ENCODE measurements around the gene PIGU. TPM values are rescaled to one million over a fixed set of nuclear protein-coding genes. Genes with fewer than 3 reads are reported as not detected.

PIGU gene
- total RNA-seq, 8 experiments from 2014 or later, result 13.4 to 30.9 (median 26.7) TPM

DNA sequence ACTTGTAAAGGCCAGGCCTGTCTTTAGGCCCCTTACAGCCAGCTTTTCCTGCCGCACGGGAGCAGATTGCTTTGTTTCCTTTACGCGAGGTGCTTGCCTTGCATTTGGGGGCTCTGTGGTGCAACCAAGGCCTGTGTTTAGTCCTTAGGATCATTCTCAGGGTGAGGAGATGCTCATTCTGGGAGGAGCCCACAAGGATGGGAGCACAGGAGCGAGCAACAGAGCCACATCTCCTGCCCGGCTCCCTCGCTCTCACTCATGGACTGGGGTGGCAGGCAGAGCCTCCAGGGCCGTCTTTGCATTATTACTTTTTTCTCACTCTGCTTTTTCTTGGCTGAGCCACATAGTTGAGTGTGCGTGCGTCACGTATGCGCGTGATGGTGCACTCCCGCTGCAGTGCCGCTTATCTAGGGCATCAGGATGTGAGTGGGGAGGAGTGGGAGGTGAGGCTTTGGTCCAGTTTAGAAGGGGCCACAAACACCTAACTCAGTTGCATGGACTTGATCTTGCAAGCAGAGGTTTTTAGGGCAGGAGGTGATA is 141.5 kb downstream of the PIGU start:
- 75 to 100% (median 84%) methylated on average over 1 to 13 of the region's 15 CpGs; no CpG with 5 or more reads in 5 of the 10 experiments for WGBS, 10 experiments
- no peak for ATAC-seq (replicated peaks in 6 of 8)
- Histone ChIP-seq H3K27ac (no peak overlapping the region), H3K4me3 (no peak overlapping the region), H3K4me1 (replicated peaks in 1 of 2) (no peaks in the 10 kb centered on the region)
- in situ Hi-C loops (cut with MboI; ENCODE audit: low pct_unique_long_range_greater_than_20kb in 2 of 9, low sequenced_read_pairs in 9 of 9, unreplicated experiment in 9 of 9), result loop anchor here in 1 of 9 experiments (25.0 kb wide), 1 partner anchor 177 kb away; the partner anchor contains the start of gene TP53INP2

DNA sequence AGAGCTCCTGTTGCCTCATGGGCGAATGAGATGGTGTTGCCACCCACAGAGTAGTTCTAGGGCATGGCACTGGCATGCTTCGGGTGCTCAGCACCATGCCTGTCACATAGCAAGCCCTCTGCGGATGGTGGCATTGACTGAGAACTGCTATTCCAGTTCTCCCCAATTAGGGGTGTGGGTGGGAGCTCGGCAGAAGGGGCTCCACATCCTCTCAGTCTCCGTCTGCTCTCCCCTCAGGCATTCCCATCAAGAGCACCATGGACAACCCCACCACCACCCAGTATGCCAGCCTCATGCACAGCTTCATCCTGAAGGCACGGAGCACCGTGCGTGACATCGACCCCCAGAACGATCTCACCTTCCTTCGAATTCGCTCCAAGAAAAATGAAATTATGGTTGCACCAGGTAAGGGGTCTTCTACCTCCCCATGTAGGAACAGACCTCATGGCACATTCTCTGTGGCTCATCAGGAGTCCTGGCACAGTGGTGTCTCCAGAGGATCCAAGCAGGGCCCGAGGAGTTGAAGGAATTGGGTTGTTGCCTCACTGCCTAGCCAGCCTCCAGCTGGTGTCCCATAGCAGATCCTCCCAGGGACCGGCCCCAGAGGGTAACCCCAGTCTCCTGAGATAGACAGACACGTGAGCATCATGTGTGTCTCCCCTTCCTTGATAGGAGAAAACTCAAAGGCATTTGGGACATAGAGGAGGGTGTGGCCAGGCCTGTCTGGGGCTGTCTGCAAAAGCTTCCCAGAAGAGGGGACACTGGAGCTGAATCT is 142.3 kb downstream of the PIGU start:
- H3K4me1 ChIP-seq (replicated peaks in 1 of 2), result no peaks in the 10 kb centered on the region
- H3K4me3 ChIP-seq, result no peak overlapping the region
- no peak overlapping the region for H3K27ac ChIP-seq
- 73 to 100% (median 91%) methylated on average over 1 to 4 of the region's 15 CpGs; no CpG with 5 or more reads in 2 of the 10 experiments for WGBS, 10 experiments
- in situ Hi-C loops (cut with MboI; ENCODE audit: low pct_unique_long_range_greater_than_20kb in 2 of 9, low sequenced_read_pairs in 9 of 9, unreplicated experiment in 9 of 9), result loop anchor here in 1 of 9 experiments (25.0 kb wide), 1 partner anchor 178 kb away; the partner anchor contains the start of gene TP53INP2
- no peak for ATAC-seq (replicated peaks in 6 of 8)

DNA sequence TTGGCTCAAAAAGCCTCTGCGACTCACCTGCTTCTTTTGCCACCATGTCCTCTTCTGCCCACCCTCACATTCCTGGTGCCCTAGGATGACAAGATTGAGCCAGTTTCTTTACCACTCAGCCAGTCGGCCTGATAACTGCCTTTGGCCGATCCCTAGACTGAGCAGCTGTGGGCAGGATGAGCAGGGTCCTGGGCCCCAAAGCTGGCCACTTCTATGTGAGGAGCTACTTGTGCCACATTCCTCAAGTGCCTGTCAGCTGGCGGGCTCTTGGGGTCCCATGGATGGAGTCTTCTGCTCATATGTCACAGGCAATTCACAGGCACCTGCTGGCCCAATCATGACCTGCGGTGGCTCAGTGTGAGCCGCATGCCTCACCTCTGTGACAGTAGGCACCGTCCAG is 144.1 kb downstream of the PIGU start:
- no peaks in the 10 kb centered on the region for H3K4me1 ChIP-seq (replicated peaks in 1 of 2)
- WGBS, 10 experiments, result 57 to 100% (median 100%) methylated on average over 1 to 5 of the region's 7 CpGs; no CpG with 5 or more reads in 3 of the 10 experiments
- no peak overlapping the region for H3K4me3 ChIP-seq
- in situ Hi-C loops (cut with MboI; ENCODE audit: low pct_unique_long_range_greater_than_20kb in 2 of 9, low sequenced_read_pairs in 9 of 9, unreplicated experiment in 9 of 9), result loop anchor here in 1 of 9 experiments (25.0 kb wide), 1 partner anchor 180 kb away; the partner anchor contains the start of gene TP53INP2
- no peak for ATAC-seq (replicated peaks in 6 of 8)
- no peak overlapping the region for H3K27ac ChIP-seq

DNA sequence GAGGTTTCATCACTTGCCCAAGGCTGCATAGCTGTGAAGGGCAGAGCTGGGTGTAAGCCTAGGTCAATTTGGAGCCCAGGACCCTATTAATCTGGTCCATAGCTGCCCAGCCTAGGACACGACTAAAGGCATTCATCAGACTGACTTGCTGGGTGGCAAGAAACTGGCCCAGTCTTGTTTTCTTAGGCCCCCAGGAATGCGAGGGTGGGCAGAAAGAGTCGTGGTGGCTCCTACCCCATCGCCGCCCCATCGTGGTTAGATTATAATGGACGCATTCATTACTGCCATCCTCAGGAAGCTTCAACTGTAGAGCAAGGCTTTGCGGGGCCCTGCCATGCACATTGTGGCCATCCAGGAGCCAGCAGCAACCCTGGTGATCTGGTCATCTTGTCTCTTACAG is 144.6 kb downstream of the PIGU start:
- no peak for ATAC-seq (replicated peaks in 6 of 8)
- Histone ChIP-seq H3K4me3 (no peak overlapping the region), H3K4me1 (replicated peaks in 1 of 2) (no peaks in the 10 kb centered on the region), H3K27ac (no peak overlapping the region)
- in situ Hi-C loops (cut with MboI; ENCODE audit: low pct_unique_long_range_greater_than_20kb in 2 of 9, low sequenced_read_pairs in 9 of 9, unreplicated experiment in 9 of 9), result loop anchor here in 1 of 9 experiments (25.0 kb wide), 1 partner anchor 180 kb away; the partner anchor contains the start of gene TP53INP2
- whole genome bisulfite sequencing, 10 experiments, result 43 to 95% (median 90%) methylated on average over 1 to 7 of the region's 8 CpGs; no CpG with 5 or more reads in 4 of the 10 experiments

DNA sequence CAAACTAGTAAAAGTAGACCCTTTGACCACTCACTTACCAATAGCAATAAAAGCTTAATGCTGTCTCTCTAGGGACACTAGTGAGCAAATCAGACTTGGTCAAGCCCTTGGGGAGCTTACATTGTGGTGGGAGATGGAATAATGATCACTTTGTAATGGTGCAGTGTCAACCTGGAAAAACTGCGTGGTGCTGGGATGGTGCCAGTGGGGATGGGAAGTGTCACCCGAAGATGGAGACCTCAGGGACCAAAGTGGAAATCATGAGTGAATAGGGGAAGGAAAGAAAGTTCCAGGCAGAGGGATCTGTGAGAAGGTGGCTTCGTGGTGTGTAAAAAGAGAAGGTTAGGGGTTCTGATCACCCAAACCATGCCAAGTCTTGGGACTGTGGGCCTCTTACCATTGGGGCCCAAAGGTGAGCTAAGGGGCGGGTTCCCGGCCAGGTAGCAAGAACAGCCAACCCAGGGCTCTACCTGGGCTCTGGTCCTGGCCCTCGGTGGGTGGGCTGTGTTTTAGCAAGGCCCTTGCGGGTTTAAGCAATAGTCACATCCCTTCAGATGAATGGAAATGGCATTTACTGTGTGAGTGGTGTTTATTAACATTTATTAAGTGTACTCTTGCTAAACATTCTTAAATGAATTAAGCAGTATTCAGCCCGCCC is 145.2 kb downstream of the PIGU start:
- 85 to 100% (median 97%) methylated on average over 1 to 5 of the region's 8 CpGs; no CpG with 5 or more reads in 2 of the 10 experiments for WGBS, 10 experiments
- H3K4me1 ChIP-seq (replicated peaks in 1 of 2), result no peaks in the 10 kb centered on the region
- in situ Hi-C loops (cut with MboI; ENCODE audit: low pct_unique_long_range_greater_than_20kb in 2 of 9, low sequenced_read_pairs in 9 of 9, unreplicated experiment in 9 of 9), result loop anchor here in 1 of 9 experiments (25.0 kb wide), 1 partner anchor 181 kb away; the partner anchor contains the start of gene TP53INP2
- no peak overlapping the region for H3K4me3 ChIP-seq
- ATAC-seq (replicated peaks in 6 of 8), result no peak
- H3K27ac ChIP-seq, result no peak overlapping the region

DNA sequence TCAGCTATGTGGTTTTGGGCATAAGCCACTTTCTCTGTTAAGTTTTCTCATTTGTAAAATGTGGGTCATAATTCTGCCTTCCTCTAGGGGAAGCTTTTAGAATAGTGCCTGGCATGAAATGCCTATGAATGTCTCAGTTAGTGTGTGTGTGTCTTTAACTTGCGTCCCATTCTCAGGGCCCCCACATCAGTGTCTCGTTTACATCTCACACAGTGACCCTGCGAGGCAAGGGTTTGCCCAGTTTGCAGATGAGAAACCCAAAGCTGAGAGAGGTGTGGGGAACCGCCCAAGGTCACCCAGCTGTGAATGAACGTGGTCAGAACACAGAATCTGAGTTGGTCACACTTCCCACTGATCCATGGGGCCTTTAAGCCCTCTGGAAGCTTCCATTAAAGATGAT is 146.6 kb downstream of the PIGU start:
- ATAC-seq (replicated peaks in 6 of 8), result no peak
- no peak overlapping the region for H3K27ac ChIP-seq
- no peak overlapping the region for H3K4me3 ChIP-seq
- 53 to 90% (median 80%) methylated on average over 2 to 3 of the region's 5 CpGs; no CpG with 5 or more reads in 5 of the 10 experiments for WGBS, 10 experiments
- no peaks in the 10 kb centered on the region for H3K4me1 ChIP-seq (replicated peaks in 1 of 2)
- in situ Hi-C loops (cut with MboI; ENCODE audit: low pct_unique_long_range_greater_than_20kb in 2 of 9, low sequenced_read_pairs in 9 of 9, unreplicated experiment in 9 of 9), result loop anchor here in 1 of 9 experiments (25.0 kb wide), 1 partner anchor 182 kb away; the partner anchor contains the start of gene TP53INP2

DNA sequence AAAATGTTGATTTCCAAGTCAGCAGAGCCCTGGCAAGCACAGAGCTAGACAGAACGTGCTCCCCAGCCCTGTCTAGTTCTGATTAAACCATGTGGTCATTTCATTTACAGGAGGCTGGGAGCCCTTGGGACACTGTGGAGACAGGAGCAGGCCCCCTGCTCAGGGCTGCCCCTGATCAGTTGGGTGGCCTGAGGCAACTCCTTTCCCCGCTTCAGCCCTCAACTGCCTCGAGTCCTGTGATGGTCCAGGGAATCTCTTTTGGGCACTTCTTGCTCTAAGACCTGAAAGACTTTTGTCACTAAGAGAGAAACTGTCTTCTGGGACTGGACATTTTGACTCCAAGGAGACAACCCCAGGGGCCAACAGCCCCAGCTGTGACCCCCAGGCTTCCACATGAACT is 147.2 kb downstream of the PIGU start:
- in situ Hi-C loops (cut with MboI; ENCODE audit: low pct_unique_long_range_greater_than_20kb in 2 of 9, low sequenced_read_pairs in 9 of 9, unreplicated experiment in 9 of 9), result loop anchor here in 1 of 9 experiments (25.0 kb wide), 1 partner anchor 183 kb away; the partner anchor contains the start of gene TP53INP2
- ATAC-seq (replicated peaks in 6 of 8), result no peak
- Histone ChIP-seq H3K27ac (no peak overlapping the region), H3K4me1 (replicated peaks in 1 of 2) (no peaks in the 10 kb centered on the region), H3K4me3 (no peak overlapping the region)
- 20 to 100% (median 80%) methylated on average over 1 to 3 of the region's 3 CpGs; no CpG with 5 or more reads in 5 of the 10 experiments for WGBS, 10 experiments

DNA sequence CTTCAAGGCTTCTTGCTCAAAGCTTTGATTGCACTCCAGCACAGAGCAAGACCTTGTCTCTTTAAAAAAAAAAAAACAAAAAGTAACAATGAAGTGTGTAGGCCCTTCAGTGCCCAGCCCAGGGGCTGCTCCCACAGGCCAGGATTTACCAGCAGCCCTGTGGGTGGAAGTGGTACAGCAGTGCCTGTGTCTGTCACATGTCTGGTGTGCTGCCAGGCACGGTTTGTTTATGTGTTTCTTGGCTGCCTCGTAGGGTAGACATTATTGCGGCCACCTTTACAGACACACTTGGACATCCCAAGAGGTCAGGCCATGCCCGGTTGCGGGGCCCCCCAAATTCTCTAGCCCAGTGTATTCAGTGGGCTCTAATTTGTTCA is 148.0 kb downstream of the PIGU start:
- in situ Hi-C loops (cut with MboI; ENCODE audit: low pct_unique_long_range_greater_than_20kb in 2 of 9, low sequenced_read_pairs in 9 of 9, unreplicated experiment in 9 of 9), result loop anchor here in 1 of 9 experiments (25.0 kb wide), 1 partner anchor 183 kb away; the partner anchor contains the start of gene TP53INP2
- Histone ChIP-seq H3K4me1 (replicated peaks in 1 of 2) (no peaks in the 10 kb centered on the region), H3K4me3 (no peak overlapping the region), H3K27ac (no peak overlapping the region)
- 69 to 100% (median 93%) methylated on average over 2 to 3 of the region's 5 CpGs; no CpG with 5 or more reads in 5 of the 10 experiments for WGBS, 10 experiments
- peak in 1 of 8 experiments; percentile 39 for ATAC-seq (replicated peaks in 6 of 8)

DNA sequence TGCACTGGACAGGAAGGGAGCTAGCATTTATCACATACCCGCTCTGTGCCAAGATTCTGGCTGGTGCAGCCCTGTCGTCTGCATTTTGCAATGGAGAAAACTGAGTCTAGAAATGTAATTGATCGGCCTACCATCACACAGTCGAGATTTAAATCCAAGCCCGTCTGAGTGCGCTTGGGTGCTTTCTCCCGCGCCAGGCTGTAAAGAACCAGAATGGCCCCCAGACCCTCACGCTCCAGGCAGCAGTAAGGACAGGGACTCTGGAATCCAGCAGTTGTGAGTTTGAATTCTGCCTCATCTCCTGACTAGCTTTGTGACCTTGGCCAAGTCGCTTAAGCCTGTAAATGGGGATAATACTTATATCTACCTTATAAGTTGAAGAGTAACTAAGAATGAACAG is 149.9 kb downstream of the PIGU start:
- 80 to 97% (median 93%) methylated on average over 1 to 10 of the region's 10 CpGs; no CpG with 5 or more reads in 1 of the 10 experiments for WGBS, 10 experiments
- in situ Hi-C loops (cut with MboI; ENCODE audit: low pct_unique_long_range_greater_than_20kb in 2 of 9, low sequenced_read_pairs in 9 of 9, unreplicated experiment in 9 of 9), result loop anchor here in 1 of 9 experiments (25.0 kb wide), 1 partner anchor 185 kb away; the partner anchor contains the start of gene TP53INP2

DNA sequence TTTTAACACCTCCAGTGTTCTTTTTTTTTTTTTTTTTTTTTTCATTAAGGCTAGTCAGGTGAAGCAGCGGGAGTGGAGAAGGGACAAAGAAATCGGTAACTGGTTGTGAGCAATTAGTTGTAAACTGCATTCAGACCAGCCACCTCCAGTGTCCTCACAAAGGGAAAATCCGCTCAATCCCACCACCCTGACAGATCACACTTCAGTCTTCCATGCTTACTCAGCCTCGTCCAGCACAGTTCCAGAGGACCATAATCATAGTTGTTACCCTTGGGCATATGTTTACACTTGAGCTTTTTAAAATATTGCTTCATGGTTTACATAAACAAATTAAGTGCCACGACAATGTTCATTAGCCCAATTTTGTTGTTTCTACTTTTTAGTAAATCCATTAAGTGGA is 150.4 kb downstream of the PIGU start:
- Histone ChIP-seq H3K4me1 (replicated peaks in 1 of 2) (no peaks in the 10 kb centered on the region), H3K27ac (no peak overlapping the region), H3K4me3 (no peak overlapping the region)
- ATAC-seq (replicated peaks in 6 of 8), result no peak
- in situ Hi-C loops (cut with MboI; ENCODE audit: low pct_unique_long_range_greater_than_20kb in 2 of 9, low sequenced_read_pairs in 9 of 9, unreplicated experiment in 9 of 9), result loop anchor here in 1 of 9 experiments (25.0 kb wide), 1 partner anchor 186 kb away; the partner anchor contains the start of gene TP53INP2
- 52 to 100% (median 88%) methylated on average over 2 to 4 of the region's 5 CpGs; no CpG with 5 or more reads in 1 of the 10 experiments for WGBS, 10 experiments

More for the DNA sequence above, 149.9 kb downstream of the PIGU start:
- Histone ChIP-seq H3K4me3 (no peak overlapping the region), H3K4me1 (replicated peaks in 1 of 2) (no peaks in the 10 kb centered on the region), H3K27ac (no peak overlapping the region)
- ATAC-seq (replicated peaks in 6 of 8), result no peak

DNA sequence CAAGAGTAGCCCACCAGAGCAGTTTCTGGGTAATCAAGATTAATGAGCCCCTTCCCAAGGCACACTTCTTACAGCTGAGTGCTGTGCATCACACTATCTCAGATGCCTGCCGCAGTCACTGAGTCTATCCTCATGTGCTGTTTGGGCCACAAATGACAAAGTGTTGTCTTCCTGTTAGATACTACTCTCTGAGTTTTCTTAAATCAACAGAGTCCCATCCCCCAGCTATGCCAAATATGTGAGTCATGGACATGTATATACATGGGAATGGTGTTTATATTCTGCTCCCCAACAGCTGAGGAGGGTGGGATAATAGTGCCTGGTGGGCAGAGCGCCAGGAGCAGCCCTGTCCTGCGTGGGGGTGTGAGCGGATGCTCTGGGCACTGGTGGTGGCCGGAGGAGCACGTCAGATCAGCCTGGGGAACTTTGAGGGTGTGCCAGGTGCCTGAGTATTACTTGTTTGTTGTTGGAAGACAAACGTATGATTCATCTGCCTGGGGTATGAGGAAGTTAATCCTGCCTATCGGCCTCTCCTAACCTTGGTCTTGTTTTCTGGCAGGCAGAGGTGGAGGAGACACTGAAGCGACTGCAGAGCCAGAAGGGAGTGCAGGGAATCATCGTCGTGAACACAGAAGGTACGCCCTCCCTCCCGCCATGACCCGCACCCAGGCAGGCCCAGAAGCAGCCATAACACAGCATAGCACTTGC is 151.0 kb downstream of the PIGU start:
- no peak overlapping the region for H3K4me3 ChIP-seq
- in situ Hi-C loops (cut with MboI; ENCODE audit: low pct_unique_long_range_greater_than_20kb in 2 of 9, low sequenced_read_pairs in 9 of 9, unreplicated experiment in 9 of 9), result loop anchor here in 1 of 9 experiments (25.0 kb wide), 1 partner anchor 186 kb away; the partner anchor contains the start of gene TP53INP2
- no peaks in the 10 kb centered on the region for H3K4me1 ChIP-seq (replicated peaks in 1 of 2)
- no peak overlapping the region for H3K27ac ChIP-seq
- peak in 7 of 8 experiments; percentile 28 to 91 (median 77) for ATAC-seq (replicated peaks in 6 of 8)
- 0 to 100% (median 78%) methylated on average over 1 to 8 of the region's 14 CpGs; no CpG with 5 or more reads in 1 of the 10 experiments for WGBS, 10 experiments

DNA sequence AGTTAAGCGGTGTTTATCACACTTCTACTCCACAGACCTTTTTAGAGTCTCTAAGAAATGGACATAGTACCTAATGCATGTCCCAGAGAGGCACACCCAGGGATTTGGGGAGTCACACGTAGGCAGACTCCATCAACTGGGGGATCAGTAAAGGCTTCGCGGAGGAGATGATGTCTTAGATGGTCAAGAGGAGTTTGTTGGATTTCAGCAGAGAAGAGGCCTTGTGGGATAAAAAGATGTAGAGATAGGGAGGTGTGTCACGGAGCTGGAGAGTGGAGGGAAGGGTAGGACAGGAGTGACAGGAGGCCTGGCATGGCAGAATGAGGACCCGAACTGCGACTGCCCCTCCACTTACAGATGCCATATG is 151.6 kb downstream of the PIGU start:
- Histone ChIP-seq H3K4me1 (replicated peaks in 1 of 2) (no peaks in the 10 kb centered on the region), H3K4me3 (no peak overlapping the region), H3K27ac (no peak overlapping the region)
- in situ Hi-C loops (cut with MboI; ENCODE audit: low pct_unique_long_range_greater_than_20kb in 2 of 9, low sequenced_read_pairs in 9 of 9, unreplicated experiment in 9 of 9), result loop anchor here in 1 of 9 experiments (25.0 kb wide), 1 partner anchor 187 kb away; the partner anchor contains the start of gene TP53INP2
- peak in 1 of 8 experiments; percentile 2 for ATAC-seq (replicated peaks in 6 of 8)
- 35 to 100% (median 92%) methylated on average over 1 to 7 of the region's 7 CpGs; no CpG with 5 or more reads in 2 of the 10 experiments for WGBS, 10 experiments

Measured in motor neuron (in vitro differentiated cells).